Measurements from ENCODE around the gene TTBK2. TPM values are rescaled to one million over a fixed set of nuclear protein-coding genes. Genes with fewer than 3 reads are reported as not detected.

Gene TTBK2
- total RNA-seq, 3 donors from 2014 or later (not counting 1 experiment from before 2014, with no cell fraction given): 17.5 to 25.9 (median 25.7) TPM

DNA sequence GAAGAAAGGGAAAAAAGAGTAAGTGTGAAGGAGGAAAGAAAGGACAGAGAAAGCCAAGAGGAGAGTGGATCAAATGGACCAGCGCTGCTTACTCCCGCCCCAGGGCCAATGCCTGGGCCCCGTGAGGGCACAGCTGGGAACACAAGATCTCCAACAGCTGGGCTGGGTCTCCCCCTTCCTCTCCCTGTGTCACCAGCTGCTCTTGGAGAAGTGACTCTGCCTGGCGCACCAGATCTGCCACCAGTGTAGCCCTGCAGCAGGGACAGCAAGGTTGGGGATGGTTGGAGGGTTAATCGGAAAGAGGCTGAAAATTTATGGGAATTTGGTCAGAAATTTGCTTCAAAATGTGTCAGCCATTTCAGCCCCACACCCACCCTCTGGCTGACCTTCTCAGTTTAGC lies 192.0 kb downstream of the TTBK2 start:
- Histone ChIP-seq H3K27ac (ENCODE audit: low read length) (no peak overlapping the region), H3K36me3 (ENCODE audit: control insufficient read depth, insufficient read depth, low read length) (peaks cover 77% of the 10 kb centered on the region), H3K4me1 (ENCODE audit: control insufficient read depth, insufficient read depth, low read length) (no peaks in the 10 kb centered on the region), H3K27me3 (ENCODE audit: control insufficient read depth, insufficient read depth, low read length) (no peaks in the 10 kb centered on the region), H3K9me3 (ENCODE audit: control insufficient read depth, insufficient read depth, low read length) (no peaks in the 10 kb centered on the region), H3K4me3 (ENCODE audit: low read length) (no peak overlapping the region)
- no peaks in the 10 kb centered on the region for H3K27me3 Mint-ChIP-seq (ENCODE audit: low read depth in 2 of 2)
- DNase-seq (no peak), ATAC-seq (no peak)
- TF ChIP-seq, protein P1, sequence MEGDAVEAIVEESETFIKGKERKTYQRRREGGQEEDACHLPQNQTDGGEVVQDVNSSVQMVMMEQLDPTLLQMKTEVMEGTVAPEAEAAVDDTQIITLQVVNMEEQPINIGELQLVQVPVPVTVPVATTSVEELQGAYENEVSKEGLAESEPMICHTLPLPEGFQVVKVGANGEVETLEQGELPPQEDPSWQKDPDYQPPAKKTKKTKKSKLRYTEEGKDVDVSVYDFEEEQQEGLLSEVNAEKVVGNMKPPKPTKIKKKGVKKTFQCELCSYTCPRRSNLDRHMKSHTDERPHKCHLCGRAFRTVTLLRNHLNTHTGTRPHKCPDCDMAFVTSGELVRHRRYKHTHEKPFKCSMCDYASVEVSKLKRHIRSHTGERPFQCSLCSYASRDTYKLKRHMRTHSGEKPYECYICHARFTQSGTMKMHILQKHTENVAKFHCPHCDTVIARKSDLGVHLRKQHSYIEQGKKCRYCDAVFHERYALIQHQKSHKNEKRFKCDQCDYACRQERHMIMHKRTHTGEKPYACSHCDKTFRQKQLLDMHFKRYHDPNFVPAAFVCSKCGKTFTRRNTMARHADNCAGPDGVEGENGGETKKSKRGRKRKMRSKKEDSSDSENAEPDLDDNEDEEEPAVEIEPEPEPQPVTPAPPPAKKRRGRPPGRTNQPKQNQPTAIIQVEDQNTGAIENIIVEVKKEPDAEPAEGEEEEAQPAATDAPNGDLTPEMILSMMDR (IDR thresholded peaks at IDR 0.05): no peak
- H3K27ac Mint-ChIP-seq: no peak overlapping the region
- WGBS (ENCODE audit: insufficient coverage): 80% methylated on average over 4 of the region's 5 CpGs
- no peaks in the 10 kb centered on the region for H3K9me3 Mint-ChIP-seq
- no peak overlapping the region for H3K4me3 Mint-ChIP-seq
- intact Hi-C loops (cut with micrococcal nuclease): no loop called here
- H3K4me1 Mint-ChIP-seq: peaks cover 0 to 5% of the 10 kb centered on the region in 2 donors
- peaks cover 14% of the 10 kb centered on the region for H3K36me3 Mint-ChIP-seq

DNA sequence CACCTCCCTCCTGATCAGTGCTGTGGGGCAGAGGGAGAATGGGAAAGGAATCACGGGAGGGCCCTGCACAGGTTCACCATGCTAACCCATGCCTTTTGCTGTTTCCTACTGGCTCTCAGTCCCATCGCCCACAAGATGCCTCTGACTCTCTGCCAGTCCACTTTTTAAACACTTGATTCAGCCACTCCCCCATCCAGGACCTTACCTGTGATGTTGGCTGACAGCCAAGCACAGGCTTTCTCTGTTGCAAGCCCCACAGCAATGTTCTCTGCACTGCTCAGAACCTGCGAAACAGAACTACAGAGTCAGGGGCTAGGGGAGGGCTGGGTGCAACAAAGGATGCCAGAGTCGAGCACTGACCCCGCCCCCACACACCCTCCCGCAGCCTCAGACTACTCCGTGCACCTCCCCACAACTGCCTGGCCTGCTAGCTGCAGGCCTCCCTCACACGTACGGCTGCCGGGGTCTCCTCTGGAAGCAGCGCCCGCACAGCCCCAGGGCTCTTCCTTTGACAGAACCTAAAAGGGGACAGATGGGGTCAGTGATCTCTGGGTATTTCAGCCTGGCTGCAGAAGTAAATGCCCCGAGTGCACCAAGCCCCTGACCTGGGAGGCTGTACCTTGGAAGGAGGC lies 192.7 kb downstream of the TTBK2 start:
- H3K4me1 ChIP-seq (ENCODE audit: control insufficient read depth, insufficient read depth, low read length): no peaks in the 10 kb centered on the region
- Mint-ChIP-seq H3K9me3 (no peaks in the 10 kb centered on the region), H3K27me3 (ENCODE audit: low read depth in 2 of 2) (no peaks in the 10 kb centered on the region), H3K4me3 (no peak overlapping the region), H3K36me3 (peaks cover 14% of the 10 kb centered on the region), H3K27ac (no peak overlapping the region), H3K4me1 (peaks cover 0 to 5% of the 10 kb centered on the region in 2 donors)
- no peak overlapping the region for H3K27ac ChIP-seq (ENCODE audit: low read length)
- TF ChIP-seq, protein P1 (IDR thresholded peaks at IDR 0.05): no peak
- no peak overlapping the region for H3K4me3 ChIP-seq (ENCODE audit: low read length)
- WGBS (ENCODE audit: insufficient coverage): 95% methylated on average over 13 of the region's 13 CpGs
- DNase-seq (no peak), ATAC-seq (no peak)
- no peaks in the 10 kb centered on the region for H3K27me3 ChIP-seq (ENCODE audit: control insufficient read depth, insufficient read depth, low read length)
- H3K9me3 ChIP-seq (ENCODE audit: control insufficient read depth, insufficient read depth, low read length): no peaks in the 10 kb centered on the region
- intact Hi-C loops (cut with micrococcal nuclease): no loop called here
- peaks cover 77% of the 10 kb centered on the region for H3K36me3 ChIP-seq (ENCODE audit: control insufficient read depth, insufficient read depth, low read length)

DNA sequence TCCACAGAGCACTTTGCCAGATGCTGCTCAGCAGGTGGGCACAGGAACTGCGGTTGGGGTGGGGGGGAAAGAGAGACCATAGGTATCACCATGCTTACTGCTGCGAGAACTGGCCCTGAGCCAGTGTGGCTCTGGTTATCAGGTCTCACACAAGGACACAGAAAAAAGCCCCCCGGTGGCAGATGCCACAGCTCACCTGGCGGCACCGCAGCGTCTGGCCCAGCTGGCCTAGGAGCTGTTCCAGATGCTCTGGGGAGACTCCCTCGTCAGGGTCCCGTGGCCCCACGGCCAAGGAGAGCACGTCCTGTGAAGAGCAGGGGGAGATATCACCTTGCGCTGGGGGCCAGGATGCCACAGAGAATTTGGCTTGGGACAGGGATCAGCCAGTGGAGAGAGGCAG lies 194.5 kb downstream of the TTBK2 start:
- H3K4me1 Mint-ChIP-seq: no peaks in the 10 kb centered on the region
- WGBS (ENCODE audit: insufficient coverage): 95% methylated on average over 11 of the region's 11 CpGs
- no peaks in the 10 kb centered on the region for H3K4me1 ChIP-seq (ENCODE audit: control insufficient read depth, insufficient read depth, low read length)
- H3K27ac Mint-ChIP-seq: no peak overlapping the region
- no peak for ATAC-seq
- H3K4me3 ChIP-seq (ENCODE audit: low read length): no peak overlapping the region
- intact Hi-C loops (cut with micrococcal nuclease): no loop called here
- H3K36me3 ChIP-seq (ENCODE audit: control insufficient read depth, insufficient read depth, low read length): peaks cover 66% of the 10 kb centered on the region
- no peak overlapping the region for H3K4me3 Mint-ChIP-seq
- H3K27me3 ChIP-seq (ENCODE audit: control insufficient read depth, insufficient read depth, low read length): no peaks in the 10 kb centered on the region
- H3K9me3 Mint-ChIP-seq: no peaks in the 10 kb centered on the region
- TF ChIP-seq, protein P1 (IDR thresholded peaks at IDR 0.05): no peak
- no peaks in the 10 kb centered on the region for H3K27me3 Mint-ChIP-seq (ENCODE audit: low read depth in 2 of 2)
- H3K9me3 ChIP-seq (ENCODE audit: control insufficient read depth, insufficient read depth, low read length): no peaks in the 10 kb centered on the region
- no peak overlapping the region for H3K27ac ChIP-seq (ENCODE audit: low read length)
- DNase-seq: no peak
- H3K36me3 Mint-ChIP-seq: peaks cover 14% of the 10 kb centered on the region

All from natural killer cell (primary cell).